GM18909 (cell line): Measurements from ENCODE around the gene KASH5.
"Not testable (repeated sequence)": the region's sequence is repeated elsewhere in the genome, so short reads cannot be mapped to it uniquely, and the experiment has no call there.

ENCODE experiments used
- ATAC-seq: cut with Tn5 transposase; IDR thresholded peaks from one replicate; pipeline ENCODE4 v1.9.1; 2021; ENCODE audit warnings: mild to moderate bottlenecking; ENCODE audit not compliant: unreplicated experiment, poor library complexity

Gene KASH5

GRCh38 chr19:49451430-49452181, 63.6 kb downstream of the KASH5 start, which contains the start of gene PIH1D1:
TSS of gene PIH1D1 (minus strand) at chr19:49451814. CDS start at chr19:49451574, 240 bp downstream.
- ATAC-seq = peak; percentile 64

DNA sequence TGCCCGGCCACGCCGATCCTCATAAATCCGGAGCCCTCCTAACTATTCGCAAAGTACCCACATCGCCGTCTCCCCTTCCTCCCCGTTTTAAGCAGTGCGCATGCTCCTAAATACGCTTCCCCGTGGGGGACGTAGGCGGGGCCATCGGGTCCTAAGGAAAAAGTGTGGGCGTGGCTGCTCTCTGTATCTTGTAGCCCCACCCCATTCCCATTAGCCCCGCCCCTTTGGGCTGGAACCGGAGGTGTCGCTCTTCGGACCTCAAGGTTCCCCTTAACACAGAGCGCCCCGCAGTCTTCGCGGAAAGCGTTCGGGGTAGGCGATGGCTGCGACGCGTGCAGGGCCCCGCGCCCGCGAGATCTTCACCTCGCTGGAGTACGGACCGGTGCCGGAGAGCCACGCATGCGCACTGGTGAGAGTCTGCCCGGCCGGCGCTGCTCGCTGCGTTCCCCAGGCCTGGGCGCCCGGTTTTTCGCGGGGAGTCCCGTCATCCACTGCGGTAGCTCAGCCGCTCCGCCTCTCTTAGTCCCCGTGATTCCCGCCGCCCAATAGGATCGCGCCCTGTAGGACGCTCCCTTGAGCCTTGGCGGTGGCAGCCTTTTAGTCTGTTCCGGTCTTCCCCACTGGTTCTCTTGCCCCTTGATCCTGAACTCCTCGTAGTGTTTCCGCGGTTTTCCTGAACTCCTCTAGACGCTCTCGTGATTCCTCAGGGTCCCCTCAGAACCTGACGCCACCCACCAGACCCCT, 65.1 kb downstream of the KASH5 start, which contains the start of gene ALDH16A1:
Gene ALDH16A1, plus strand, starts transcription at position 213 of the 744 bp plus-strand sequence. Its CDS starts 107 bp downstream, at position 320.
- peak; percentile 84 for ATAC-seq

DNA sequence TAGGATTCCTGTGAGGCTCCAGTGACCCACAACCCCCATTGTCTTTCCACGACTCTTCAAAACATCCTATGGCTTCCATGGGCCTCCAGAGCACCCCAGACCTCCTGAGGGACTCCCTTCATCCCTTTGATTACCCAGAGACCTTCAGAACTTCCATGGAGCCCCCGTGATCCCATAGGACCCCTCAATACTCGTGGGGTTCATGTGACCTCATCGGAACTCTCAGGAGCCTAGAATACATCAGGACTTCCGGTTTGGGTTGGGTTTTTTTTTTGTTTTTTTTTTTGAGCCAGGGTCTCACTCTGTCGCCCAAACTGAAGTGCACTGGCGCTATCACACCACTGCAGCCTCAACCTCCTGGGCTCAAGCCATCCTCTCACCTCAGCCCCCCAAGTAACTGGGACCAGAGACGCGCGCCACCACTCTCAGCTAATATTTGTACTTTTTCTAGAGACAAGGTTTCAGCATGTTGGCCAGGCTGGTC, 65.8 kb downstream of the KASH5 start:
- no peak for ATAC-seq

DNA sequence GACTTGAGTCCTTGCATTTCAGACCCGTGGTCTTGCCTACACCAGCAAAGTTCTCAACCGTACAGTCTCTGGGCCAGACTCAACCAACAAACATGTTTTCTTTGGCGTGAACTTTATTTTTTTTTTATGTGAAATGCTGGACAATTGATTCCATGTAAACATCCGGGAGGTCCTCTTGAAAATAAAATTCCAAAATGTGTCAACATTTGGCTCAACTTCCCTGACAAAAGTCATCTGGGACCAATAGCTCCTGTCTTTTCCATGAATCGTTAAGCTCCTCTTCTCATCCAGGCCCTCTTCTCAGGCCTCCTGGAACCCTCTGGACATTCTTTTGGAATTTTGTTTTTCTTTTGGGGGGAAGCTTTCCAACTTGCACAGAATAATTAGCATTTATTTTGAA, 67.7 kb downstream of the KASH5 start:
- no peak for ATAC-seq

DNA sequence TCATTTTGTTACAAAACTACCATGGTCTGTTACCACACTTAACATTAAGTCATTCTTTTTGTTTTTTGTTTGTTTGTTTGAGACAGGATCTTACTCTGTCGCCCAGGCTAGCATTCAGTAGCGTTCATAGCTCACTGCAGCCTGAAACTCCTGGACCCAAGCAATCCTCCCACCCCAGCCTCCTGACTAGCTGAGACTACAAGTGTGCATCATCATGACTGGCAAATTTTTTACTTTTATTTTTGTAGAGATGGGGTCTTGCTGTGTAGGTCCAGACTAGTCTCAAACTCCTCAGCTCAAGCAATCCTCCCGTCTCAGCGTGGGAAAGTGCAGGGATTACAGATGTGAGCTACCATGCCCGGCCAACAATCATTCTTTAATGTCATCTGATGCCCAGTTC, 68.3 kb downstream of the KASH5 start:
- no peak for ATAC-seq

GRCh38 chr19:49458567-49458903, 70.5 kb downstream of the KASH5 start:
- no peak for ATAC-seq

DNA sequence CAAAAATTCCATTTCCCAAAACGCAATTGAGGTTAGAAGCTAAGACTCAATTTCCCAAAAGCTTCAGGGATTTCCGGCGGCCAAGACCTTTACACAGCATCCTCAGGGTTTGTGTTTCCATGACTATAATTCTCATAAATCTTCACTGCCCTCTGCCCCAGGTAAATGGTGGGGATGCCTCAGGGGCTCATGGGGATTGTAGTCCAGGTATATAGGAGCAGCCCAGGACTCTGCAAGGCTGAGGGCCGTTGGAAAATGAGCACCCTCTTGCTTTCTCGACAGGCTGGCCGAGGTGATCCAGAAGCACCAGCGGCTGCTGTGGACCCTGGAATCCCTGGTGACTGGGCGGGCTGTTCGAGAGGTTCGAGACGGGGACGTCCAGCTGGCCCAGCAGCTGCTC, 71.3 kb downstream of the KASH5 start:
- no peak for ATAC-seq

GRCh38 chr19:49461130-49461529, 73.1 kb downstream of the KASH5 start:
- not testable (repeated sequence) for ATAC-seq

- ATAC-seq = no peak
These were observed 73.6 kb downstream of the KASH5 start for GRCh38 chr19:49461656-49462055.

- no peak for ATAC-seq
These were observed 74.4 kb downstream of the KASH5 start for GRCh38 chr19:49462492-49462891.

- no peak for ATAC-seq
These were observed 76.1 kb downstream of the KASH5 start for GRCh38 chr19:49463960-49464740.

- no peak for ATAC-seq
These were observed 77.3 kb downstream of the KASH5 start for GRCh38 chr19:49465371-49465770.
